Stimulated activated naive CD8-positive, alpha-beta T cell treated with anti-CD3 and anti-CD28 coated beads, Interleukin-15, Interleukin-2, amounts not matched to agents 100 ng/mL and 50 ng/mL, for 24 hours (primary cell): ENCODE data around the gene DENND4C.
"Not testable (repeated sequence)": the region's sequence is repeated elsewhere in the genome, so short reads cannot be mapped to it uniquely, and the experiment has no call there.

Experiments
- H3K27ac Mint-ChIP-seq: one replicate; pipeline ENCODE4 v1.8.0; 2021; ENCODE audit warnings: mild to moderate bottlenecking, mixed read lengths
- H3K27me3 Mint-ChIP-seq: one replicate; pipeline ENCODE4 v1.8.0; 2021; ENCODE audit warnings: mixed read lengths
- H3K36me3 Mint-ChIP-seq: one replicate; pipeline ENCODE4 v1.8.0; 2021; ENCODE audit warnings: low read depth, mixed read lengths
- H3K4me1 Mint-ChIP-seq: one replicate; pipeline ENCODE4 v1.8.0; 2021; ENCODE audit warnings: low read depth, mixed read lengths
- H3K4me3 Mint-ChIP-seq: one replicate; pipeline ENCODE4 v1.8.0; 2021; ENCODE audit warnings: mild to moderate bottlenecking, mixed read lengths
- H3K9me3 Mint-ChIP-seq: one replicate; pipeline ENCODE4 v1.8.0; 2021; ENCODE audit warnings: mixed read lengths

DENND4C gene

DNA sequence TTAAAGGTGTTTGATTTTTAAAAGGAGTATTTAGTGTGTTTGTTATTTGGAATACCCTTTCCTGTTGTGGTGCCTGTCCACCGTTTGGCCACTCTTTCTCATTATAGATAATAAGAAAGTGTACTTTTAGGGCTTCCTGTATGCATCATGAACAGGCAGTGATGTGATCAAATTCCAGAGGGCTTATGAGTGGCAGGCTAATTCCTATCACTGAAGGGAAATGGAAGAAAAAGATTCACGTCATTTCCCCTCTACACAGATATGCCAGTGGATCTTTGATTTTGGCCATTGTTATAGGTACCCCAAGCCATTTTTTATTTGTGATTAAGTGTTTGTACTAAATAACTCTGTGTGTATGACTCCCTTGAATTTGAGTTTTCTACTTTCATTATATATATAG is 112.5 kb downstream of the DENND4C start:
- Mint-ChIP-seq H3K9me3 (no peaks in the 10 kb centered on the region), H3K27me3 (no peaks in the 10 kb centered on the region), H3K4me3 (no peak overlapping the region), H3K4me1 (no peaks in the 10 kb centered on the region), H3K36me3 (peaks cover 21% of the 10 kb centered on the region), H3K27ac (no peak overlapping the region)

DNA sequence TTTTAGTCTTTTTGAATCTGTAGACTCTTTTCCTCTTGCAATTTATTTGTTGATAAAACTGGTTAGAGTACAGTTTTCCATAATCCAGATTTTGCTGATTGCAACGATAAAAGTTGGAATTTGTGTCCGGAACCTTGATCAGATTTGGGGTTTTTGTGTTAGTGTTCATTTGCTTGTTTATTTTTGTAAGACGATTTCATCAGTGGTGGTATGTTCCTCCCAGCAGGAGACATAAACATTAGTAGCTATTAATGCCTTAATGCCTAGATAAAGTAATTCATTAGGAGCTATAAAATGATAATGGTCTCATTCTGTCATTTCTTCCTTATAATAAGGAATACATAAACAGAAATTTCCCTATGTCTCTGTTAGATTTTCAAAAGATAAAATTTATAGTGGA is 128.2 kb downstream of the DENND4C start:
- H3K4me1 Mint-ChIP-seq = no peaks in the 10 kb centered on the region
- peaks cover 27% of the 10 kb centered on the region for H3K36me3 Mint-ChIP-seq
- no peaks in the 10 kb centered on the region for H3K9me3 Mint-ChIP-seq
- no peaks in the 10 kb centered on the region for H3K27me3 Mint-ChIP-seq
- H3K27ac Mint-ChIP-seq = no peak overlapping the region
- H3K4me3 Mint-ChIP-seq = no peak overlapping the region

DNA sequence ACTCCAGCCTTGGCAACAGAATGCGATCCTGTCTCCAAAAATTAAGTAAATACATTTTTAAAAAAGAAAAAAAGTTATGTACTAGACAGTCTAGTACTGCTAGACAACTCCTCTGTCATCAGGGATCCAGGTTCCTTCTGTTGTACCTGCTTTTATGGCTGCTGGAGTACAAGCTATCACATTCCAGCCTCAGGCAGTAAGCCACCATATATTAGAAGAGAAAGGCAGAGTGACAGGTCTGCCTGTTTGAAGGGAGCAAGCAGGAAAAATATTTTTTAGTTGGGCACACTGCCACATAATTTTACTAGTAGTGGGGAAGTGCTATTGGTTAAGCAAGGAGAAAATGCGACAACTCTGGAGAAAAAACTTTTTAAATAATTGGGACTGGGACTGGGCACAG is 138.6 kb downstream of the DENND4C start:
- Mint-ChIP-seq H3K4me1 (peaks cover 5% of the 10 kb centered on the region), H3K36me3 (peaks cover 22% of the 10 kb centered on the region), H3K27ac (no peak overlapping the region), H3K9me3 (no peaks in the 10 kb centered on the region), H3K27me3 (no peaks in the 10 kb centered on the region), H3K4me3 (no peak overlapping the region)

DNA sequence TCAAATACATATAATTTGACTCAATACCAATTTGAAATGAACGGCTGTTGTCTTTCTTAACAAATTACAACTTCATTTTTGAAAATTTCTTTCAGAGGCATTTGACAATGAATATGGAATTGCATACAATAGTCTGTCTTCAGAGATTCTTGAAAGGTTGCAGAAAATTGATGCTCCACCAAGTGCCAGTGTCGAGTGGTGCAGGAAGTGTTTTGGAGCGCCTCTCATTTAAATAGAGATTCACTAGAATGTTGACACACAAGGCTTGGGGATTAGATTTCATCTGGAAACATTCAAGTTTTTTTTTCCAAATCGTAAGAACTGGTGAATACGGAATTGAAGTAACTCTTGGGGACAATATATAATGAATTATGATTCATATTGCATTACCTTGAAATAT is 141.4 kb downstream of the DENND4C start:
- no peak overlapping the region for H3K4me3 Mint-ChIP-seq
- no peak overlapping the region for H3K27ac Mint-ChIP-seq
- H3K4me1 Mint-ChIP-seq = peaks cover 18% of the 10 kb centered on the region
- no peaks in the 10 kb centered on the region for H3K9me3 Mint-ChIP-seq
- H3K36me3 Mint-ChIP-seq = peaks cover 39% of the 10 kb centered on the region
- no peaks in the 10 kb centered on the region for H3K27me3 Mint-ChIP-seq

DNA sequence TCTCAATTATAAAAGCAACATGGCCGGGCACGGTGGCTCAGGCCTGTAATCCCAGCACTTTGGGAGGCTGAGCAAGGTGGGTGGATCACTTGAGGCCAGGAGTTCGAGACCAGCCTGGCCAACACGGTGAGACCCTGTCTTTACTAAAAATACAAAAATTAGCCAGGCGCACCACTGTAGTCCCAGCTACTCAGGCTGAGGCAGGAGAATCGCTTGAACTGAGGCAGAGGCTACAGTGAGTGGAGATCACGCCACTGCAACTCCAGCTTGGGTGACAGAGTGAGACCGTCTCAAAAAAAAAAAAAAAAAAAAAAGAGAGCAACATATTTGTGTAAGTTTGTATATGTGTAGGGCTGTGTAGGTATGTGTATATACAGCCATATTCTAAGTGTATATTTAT is 142.1 kb downstream of the DENND4C start:
- peaks cover 24% of the 10 kb centered on the region for H3K4me1 Mint-ChIP-seq
- H3K4me3 Mint-ChIP-seq = no peak overlapping the region
- H3K27ac Mint-ChIP-seq = no peak overlapping the region
- H3K36me3 Mint-ChIP-seq = peaks cover 45% of the 10 kb centered on the region
- H3K9me3 Mint-ChIP-seq = no peaks in the 10 kb centered on the region
- no peaks in the 10 kb centered on the region for H3K27me3 Mint-ChIP-seq

DNA sequence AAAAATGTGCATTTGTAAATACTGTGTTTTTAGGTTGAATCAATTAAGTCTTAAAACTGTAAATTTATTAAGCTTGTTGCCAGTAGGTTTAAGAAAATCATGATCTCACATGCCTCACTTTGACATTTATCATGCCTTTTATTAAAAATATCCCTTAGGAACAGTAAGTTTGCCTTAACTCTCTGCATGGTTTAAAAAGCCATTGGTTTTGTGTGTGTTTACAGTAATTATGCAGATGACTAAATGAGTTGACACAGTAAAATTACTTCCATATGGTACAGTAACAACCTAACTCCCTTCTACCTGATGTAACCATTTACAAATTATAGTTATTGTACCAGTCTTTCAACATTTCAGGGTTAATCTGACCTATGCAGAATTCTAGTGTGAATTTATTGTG is 143.0 kb downstream of the DENND4C start:
- no peak overlapping the region for H3K4me3 Mint-ChIP-seq
- H3K27ac Mint-ChIP-seq = peak overlapping the region; percentile 51
- no peaks in the 10 kb centered on the region for H3K27me3 Mint-ChIP-seq
- H3K4me1 Mint-ChIP-seq = peaks cover 32% of the 10 kb centered on the region
- no peaks in the 10 kb centered on the region for H3K9me3 Mint-ChIP-seq
- H3K36me3 Mint-ChIP-seq = peaks cover 54% of the 10 kb centered on the region

DNA sequence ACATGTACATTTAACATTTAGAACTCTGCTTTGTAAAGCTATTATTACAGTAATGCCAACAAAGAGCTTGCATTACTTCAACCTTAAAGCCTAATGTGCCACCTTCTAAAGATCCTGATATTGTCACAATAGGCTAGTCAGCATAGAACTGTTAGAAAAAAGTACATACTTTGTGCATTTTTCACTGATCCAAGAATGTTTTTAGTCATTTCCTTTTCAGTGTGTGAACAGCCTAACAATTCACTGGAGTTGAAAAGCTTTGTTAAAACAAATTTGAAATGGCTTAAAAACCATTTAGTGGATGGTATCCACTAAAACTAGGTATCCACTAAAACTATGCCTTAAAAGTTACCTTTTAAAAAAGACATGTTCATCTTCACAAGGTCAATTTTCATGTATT is 145.0 kb downstream of the DENND4C start:
- peaks cover 48% of the 10 kb centered on the region for H3K4me1 Mint-ChIP-seq
- no peaks in the 10 kb centered on the region for H3K9me3 Mint-ChIP-seq
- H3K27ac Mint-ChIP-seq = peak overlapping the region; percentile 79

DNA sequence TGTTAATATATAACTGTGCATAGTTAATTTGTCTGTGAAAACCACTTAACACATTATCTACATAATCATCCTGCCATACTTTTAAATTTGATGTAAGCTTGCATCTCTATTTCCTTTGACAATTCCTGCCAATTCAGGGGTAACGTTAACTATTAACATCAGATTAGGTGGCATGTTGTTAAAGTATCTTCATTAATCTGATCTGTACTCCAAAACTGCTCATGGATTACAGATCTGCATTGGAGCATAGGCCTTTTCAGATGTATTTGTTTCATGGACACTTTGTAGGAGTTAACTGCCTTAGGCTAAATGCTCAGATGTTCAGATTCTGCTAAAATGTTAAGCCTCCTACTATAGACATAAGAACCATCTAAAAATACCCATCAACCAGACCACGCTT is 146.4 kb downstream of the DENND4C start:
- Mint-ChIP-seq H3K9me3 (no peaks in the 10 kb centered on the region), H3K4me1 (peaks cover 60% of the 10 kb centered on the region), H3K27me3 (no peaks in the 10 kb centered on the region), H3K4me3 (peak overlapping the region; percentile 100), H3K27ac (peak overlapping the region; percentile 100), H3K36me3 (peaks cover 81% of the 10 kb centered on the region)

More for the DNA sequence above, 145.0 kb downstream of the DENND4C start:
- H3K4me3 Mint-ChIP-seq = peak overlapping the region; percentile 26
- no peaks in the 10 kb centered on the region for H3K27me3 Mint-ChIP-seq
- H3K36me3 Mint-ChIP-seq = peaks cover 73% of the 10 kb centered on the region

DNA sequence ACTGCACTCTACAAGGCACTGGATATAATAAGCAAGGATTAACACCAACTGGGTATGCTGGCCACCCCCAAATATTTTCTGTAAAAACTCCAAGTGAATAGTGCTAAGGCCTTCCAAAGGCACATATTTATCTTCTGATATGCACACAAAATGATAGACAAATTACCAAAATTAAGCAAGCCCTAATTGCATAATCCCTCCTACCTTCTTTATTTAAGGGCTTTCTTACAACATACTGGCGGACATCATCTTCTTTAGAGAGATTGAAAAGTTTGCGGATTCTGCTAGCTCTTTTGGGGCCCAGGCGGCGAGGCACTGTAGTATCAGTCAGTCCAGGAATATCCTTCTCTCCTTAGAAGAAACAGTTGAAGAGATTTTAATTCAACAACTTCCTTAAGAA is 147.7 kb downstream of the DENND4C start:
- H3K36me3 Mint-ChIP-seq = peaks cover 79% of the 10 kb centered on the region
- peak overlapping the region; percentile 100 for H3K27ac Mint-ChIP-seq
- no peaks in the 10 kb centered on the region for H3K9me3 Mint-ChIP-seq
- H3K4me1 Mint-ChIP-seq = peaks cover 64% of the 10 kb centered on the region
- no peaks in the 10 kb centered on the region for H3K27me3 Mint-ChIP-seq
- peak overlapping the region; percentile 100 for H3K4me3 Mint-ChIP-seq

DNA sequence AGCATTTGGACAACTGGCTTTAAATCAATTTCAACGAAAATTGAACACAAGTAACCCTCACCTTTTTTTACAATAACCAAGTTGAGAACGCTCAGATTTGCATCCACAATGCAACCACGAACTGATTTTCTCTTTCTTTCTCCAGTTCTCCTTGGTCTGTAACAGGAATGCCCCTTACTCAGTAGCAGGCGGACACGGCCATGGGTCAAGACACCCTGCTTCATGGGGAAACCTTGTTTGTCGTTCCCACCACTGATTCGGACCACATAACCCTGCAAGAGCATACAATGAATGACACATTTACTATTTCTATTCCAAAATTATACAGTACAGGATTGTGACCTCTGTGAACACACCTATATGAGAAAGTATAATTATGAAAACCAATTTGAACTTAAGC is 148.2 kb downstream of the DENND4C start:
- H3K4me3 Mint-ChIP-seq = peak overlapping the region; percentile 100
- H3K4me1 Mint-ChIP-seq = peaks cover 64% of the 10 kb centered on the region
- H3K27ac Mint-ChIP-seq = peak overlapping the region; percentile 100
- H3K27me3 Mint-ChIP-seq = no peaks in the 10 kb centered on the region
- no peaks in the 10 kb centered on the region for H3K9me3 Mint-ChIP-seq
- H3K36me3 Mint-ChIP-seq = peaks cover 74% of the 10 kb centered on the region

DNA sequence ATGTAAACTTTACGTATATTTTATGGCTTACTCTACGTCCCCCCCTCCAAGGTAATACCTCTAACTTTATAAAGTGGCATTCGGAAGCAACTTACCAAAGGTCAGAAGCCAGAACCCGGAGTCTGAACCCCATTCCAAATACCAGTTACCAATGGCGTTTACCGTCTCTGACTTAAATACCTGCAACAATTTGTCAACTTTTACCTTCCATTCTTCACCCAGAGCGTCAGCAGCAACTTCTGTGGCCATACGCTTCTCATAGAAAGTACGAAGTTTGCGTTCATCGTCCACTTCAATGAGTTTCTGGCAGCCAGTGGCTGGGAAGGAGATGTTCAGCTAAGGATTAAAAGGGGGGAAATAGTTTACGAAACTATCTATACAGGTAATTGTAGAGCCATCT is 148.8 kb downstream of the DENND4C start:
- H3K27me3 Mint-ChIP-seq = no peaks in the 10 kb centered on the region
- peaks cover 64% of the 10 kb centered on the region for H3K4me1 Mint-ChIP-seq
- peak overlapping the region; percentile 100 for H3K4me3 Mint-ChIP-seq
- no peaks in the 10 kb centered on the region for H3K9me3 Mint-ChIP-seq
- H3K27ac Mint-ChIP-seq = peak overlapping the region; percentile 100
- peaks cover 68% of the 10 kb centered on the region for H3K36me3 Mint-ChIP-seq

DNA sequence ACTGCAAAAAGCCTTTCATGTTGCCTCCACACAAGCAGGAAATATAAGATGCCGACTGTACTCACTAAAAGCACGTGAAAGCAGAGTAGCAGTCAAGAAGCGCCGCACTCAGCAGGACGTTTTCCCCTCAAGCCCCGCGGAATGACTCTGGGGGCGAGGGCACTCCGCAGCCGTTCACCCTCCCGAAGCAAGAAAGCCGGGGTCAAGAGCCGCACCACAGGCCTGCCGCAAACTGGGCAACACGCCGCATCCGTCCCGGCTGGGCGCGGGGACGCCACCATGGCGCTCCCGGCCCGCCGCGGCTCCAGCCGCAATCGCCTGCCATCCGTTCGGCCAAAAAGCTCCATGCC is 149.2 kb downstream of the DENND4C start:
- Mint-ChIP-seq H3K4me1 (peaks cover 64% of the 10 kb centered on the region), H3K9me3 (no peaks in the 10 kb centered on the region), H3K4me3 (peak overlapping the region; percentile 100), H3K27me3 (no peaks in the 10 kb centered on the region), H3K27ac (peak overlapping the region; percentile 100), H3K36me3 (peaks cover 64% of the 10 kb centered on the region)

DNA sequence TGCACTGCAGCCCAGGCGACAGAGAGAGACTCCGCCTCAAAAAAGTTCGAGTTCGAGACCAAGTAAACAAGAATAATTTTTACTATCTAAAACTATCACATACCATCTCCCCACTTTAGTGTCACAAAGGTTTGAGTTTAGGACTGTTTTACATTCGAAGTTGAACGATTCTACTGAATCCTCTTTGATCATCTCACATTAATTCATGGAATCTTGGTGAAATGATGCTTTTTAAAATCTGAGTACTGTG is 150.3 kb downstream of the DENND4C start:
- Mint-ChIP-seq H3K4me1 (peaks cover 57% of the 10 kb centered on the region), H3K36me3 (peaks cover 55% of the 10 kb centered on the region), H3K4me3 (peak overlapping the region; percentile 100)

DNA sequence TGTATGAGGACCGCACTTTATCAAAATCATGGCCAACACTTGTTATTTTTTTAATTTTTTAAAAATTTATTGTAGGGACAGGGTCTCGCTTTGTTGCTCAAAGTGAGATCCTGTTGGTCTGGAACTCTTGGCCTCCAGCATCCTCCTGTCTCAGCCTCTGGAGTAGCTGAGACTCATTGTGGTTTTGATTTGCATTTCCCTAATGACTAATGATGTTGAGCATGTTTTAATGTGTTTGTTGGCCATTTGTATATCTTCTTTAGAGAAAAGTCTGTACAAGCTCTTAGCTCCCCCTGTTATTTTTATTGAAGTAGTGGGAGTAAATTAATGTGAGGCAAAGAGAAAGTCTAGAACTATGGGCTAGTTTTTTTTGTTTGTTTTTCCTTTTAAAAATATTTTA is 151.2 kb downstream of the DENND4C start:
- peaks cover 46% of the 10 kb centered on the region for H3K36me3 Mint-ChIP-seq
- peaks cover 1% of the 10 kb centered on the region for H3K27me3 Mint-ChIP-seq
- peaks cover 48% of the 10 kb centered on the region for H3K4me1 Mint-ChIP-seq
- peak overlapping the region; percentile 100 for H3K4me3 Mint-ChIP-seq
- no peak overlapping the region for H3K27ac Mint-ChIP-seq
- no peaks in the 10 kb centered on the region for H3K9me3 Mint-ChIP-seq

More for the DNA sequence above, 150.3 kb downstream of the DENND4C start:
- Mint-ChIP-seq H3K9me3 (no peaks in the 10 kb centered on the region), H3K27me3 (no peaks in the 10 kb centered on the region), H3K27ac (peak overlapping the region; percentile 100)

DNA sequence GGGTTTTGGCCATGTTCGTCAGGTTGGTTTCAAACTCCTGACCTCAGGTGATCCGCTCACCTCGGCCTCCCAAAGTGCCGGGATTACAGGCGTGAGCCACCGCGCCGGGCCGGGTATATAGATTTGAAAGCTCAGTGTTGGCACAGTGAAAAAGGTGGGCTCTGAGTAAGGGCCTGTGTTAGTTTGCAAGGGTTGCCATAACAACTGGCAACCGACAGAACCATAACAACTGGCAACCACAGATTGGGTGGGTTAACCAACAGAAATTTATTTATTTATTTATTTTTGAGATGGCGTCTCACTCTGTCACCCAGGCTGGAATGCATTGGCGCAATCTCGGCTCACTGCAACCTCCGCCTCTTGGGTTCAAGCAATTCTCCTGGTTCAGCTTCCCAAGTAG is 154.7 kb downstream of the DENND4C start:
- not testable (repeated sequence) for H3K27ac Mint-ChIP-seq, H3K9me3 Mint-ChIP-seq, H3K4me3 Mint-ChIP-seq
- Mint-ChIP-seq H3K36me3 (peaks cover 10% of the 10 kb centered on the region), H3K27me3 (peaks cover 12% of the 10 kb centered on the region), H3K4me1 (peaks cover 19% of the 10 kb centered on the region)

DNA sequence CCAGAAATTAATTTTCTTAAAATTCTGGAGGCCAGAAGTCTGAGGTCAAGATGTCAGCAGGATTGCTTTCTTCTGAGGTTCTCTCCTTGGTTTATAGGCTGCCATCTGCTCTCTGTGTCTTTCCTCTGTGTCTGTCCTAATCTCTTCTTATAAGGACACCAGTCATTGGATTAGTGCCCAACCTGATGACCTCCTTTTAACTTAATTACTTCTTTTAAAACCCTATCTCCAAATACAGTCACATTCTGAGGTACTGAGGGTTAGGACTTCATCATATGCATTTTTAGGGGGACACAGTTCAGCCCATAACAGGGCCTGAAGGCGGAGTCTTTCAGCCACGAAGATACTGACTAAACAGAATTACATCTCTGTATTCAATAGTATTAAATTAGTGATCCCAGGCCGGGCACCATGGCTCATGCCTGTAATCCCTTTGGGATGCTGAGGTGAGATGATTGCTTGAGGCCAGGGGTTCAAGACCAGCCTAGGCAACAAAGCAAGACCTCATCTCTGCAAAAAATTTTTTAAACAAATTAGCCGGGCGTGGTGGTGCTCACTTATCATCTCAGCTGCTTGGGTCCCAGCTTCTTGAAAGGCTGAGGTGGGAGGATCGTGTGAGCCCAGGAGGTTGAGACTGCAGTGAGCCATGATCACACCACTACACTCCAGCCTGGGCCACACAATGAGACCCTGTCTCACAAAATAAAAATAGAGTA is 155.5 kb downstream of the DENND4C start:
- Mint-ChIP-seq H3K36me3 (peaks cover 5% of the 10 kb centered on the region), H3K27ac (no peak overlapping the region), H3K4me1 (peaks cover 14% of the 10 kb centered on the region), H3K4me3 (no peak overlapping the region), H3K27me3 (peaks cover 13% of the 10 kb centered on the region), H3K9me3 (no peaks in the 10 kb centered on the region)
